Mesenchymal stem cell (in vitro differentiated cells and primary cell): ENCODE data around the gene ZNF691.
"Not testable (repeated sequence)": the region's sequence is repeated elsewhere in the genome, so short reads cannot be mapped to it uniquely, and the experiment has no call there.

Experiments used
- DNase-seq: peaks from one replicate; pipeline ENCODE4 v3.0.0-alpha.2; 2013
- H2AFZ ChIP-seq: one replicate; pipeline ENCODE4 v1.6.1; 2013; ENCODE audit warnings: low read depth, mild to moderate bottlenecking, control low read depth, inconsistent platforms, low read length, moderate library complexity
- H2AK5ac ChIP-seq: 2 replicates; pipeline ENCODE4 v1.6.1; 2013; ENCODE audit warnings: low read length, moderate library complexity, mild to moderate bottlenecking, inconsistent platforms; ENCODE audit not compliant: severe bottlenecking
- H2BK120ac ChIP-seq: one replicate; pipeline ENCODE4 v1.6.1; 2013; ENCODE audit warnings: low read depth, mild to moderate bottlenecking, inconsistent platforms, low read length, moderate library complexity
- H2BK12ac ChIP-seq, 2 experiments: one replicate each; pipeline ENCODE4 v1.6.1; 2013; ENCODE audit warnings: inconsistent platforms in 2 of 2, low read length in 2 of 2, mild to moderate bottlenecking in 2 of 2, moderate library complexity in 2 of 2, control low read depth in 1 of 2
- H2BK15ac ChIP-seq: one replicate; pipeline ENCODE4 v1.6.1; 2013; ENCODE audit warnings: mild to moderate bottlenecking, low read depth, inconsistent platforms; ENCODE audit not compliant: poor library complexity, severe bottlenecking
- H2BK5ac ChIP-seq: 2 replicates; pipeline ENCODE4 v1.6.1; 2013; ENCODE audit warnings: low read depth, mild to moderate bottlenecking, low read length, control low read depth, inconsistent platforms; ENCODE audit not compliant: poor library complexity, severe bottlenecking
- H3K14ac ChIP-seq, 2 experiments: one replicate each; pipeline ENCODE4 v1.6.1; 2013; ENCODE audit warnings: inconsistent platforms in 2 of 2, low read length in 2 of 2, control low read depth in 1 of 2, mild to moderate bottlenecking in 1 of 2, moderate library complexity in 1 of 2
- H3K18ac ChIP-seq, 2 experiments: one replicate each; pipeline ENCODE4 v1.6.1; 2013; ENCODE audit warnings: inconsistent platforms in 2 of 2, low read length in 2 of 2, control low read depth in 1 of 2, low read depth in 1 of 2, mild to moderate bottlenecking in 1 of 2
- H3K23ac ChIP-seq, 2 experiments: one replicate each; pipeline ENCODE4 v1.6.1; 2013; ENCODE audit warnings: inconsistent platforms in 2 of 2, low read length in 2 of 2, mild to moderate bottlenecking in 2 of 2, moderate library complexity in 2 of 2, control low read depth in 1 of 2
- H3K27ac ChIP-seq: 2 replicates; pipeline ENCODE4 v1.5.1; 2013; ENCODE audit warnings: mild to moderate bottlenecking, moderate library complexity, low read length, control low read depth, inconsistent platforms; ENCODE audit not compliant: poor library complexity, severe bottlenecking
- H3K27me3 ChIP-seq, 2 experiments: 2 replicates each; pipeline versions ENCODE4 v1.6.1 to v1.7.0; 2013; ENCODE audit warnings: low read length in 2 of 2, mild to moderate bottlenecking in 2 of 2, moderate library complexity in 2 of 2, control low read depth in 1 of 2, inconsistent platforms in 1 of 2; ENCODE audit not compliant: control insufficient read depth in 1 of 2, insufficient read depth in 1 of 2
- H3K36me3 ChIP-seq, 2 experiments: 2 replicates each; pipeline versions ENCODE4 v1.6.1 to v1.7.0; 2013; ENCODE audit warnings: low read length in 2 of 2, control low read depth in 1 of 2, inconsistent platforms in 1 of 2, low read depth in 1 of 2, mild to moderate bottlenecking in 1 of 2; ENCODE audit not compliant: insufficient read depth in 2 of 2, control insufficient read depth in 1 of 2
- H3K4ac ChIP-seq, 2 experiments: one replicate each; pipeline ENCODE4 v1.6.1; 2013; ENCODE audit warnings: inconsistent platforms in 2 of 2, low read length in 2 of 2, mild to moderate bottlenecking in 2 of 2, moderate library complexity in 2 of 2, control low read depth in 1 of 2, low read depth in 1 of 2
- H3K4me1 ChIP-seq: 2 replicates; pipeline ENCODE4 v1.6.1; 2013; ENCODE audit warnings: low read depth, low read length, control low read depth; ENCODE audit not compliant: control insufficient read depth, insufficient read depth
- H3K4me2 ChIP-seq: 2 replicates; pipeline ENCODE4 v1.6.1; 2013; ENCODE audit warnings: low read length, mild to moderate bottlenecking, inconsistent platforms; ENCODE audit not compliant: poor library complexity, severe bottlenecking
- H3K4me3 ChIP-seq, 2 experiments: 2 replicates each; pipeline versions ENCODE4 v1.5.1 to v1.7.0; 2013; ENCODE audit warnings: low read length in 2 of 2, mild to moderate bottlenecking in 2 of 2, control low read depth in 1 of 2, low read depth in 1 of 2; ENCODE audit not compliant: insufficient read depth in 1 of 2
- H3K79me1 ChIP-seq: replicated peaks from 2 replicates; pipeline ENCODE4 v1.6.1; 2013; ENCODE audit warnings: mild to moderate bottlenecking, control low read depth, low read length, inconsistent platforms; ENCODE audit not compliant: poor library complexity, severe bottlenecking
- H3K9ac ChIP-seq: 2 replicates; pipeline ENCODE4 v1.7.0; 2013; ENCODE audit warnings: mild to moderate bottlenecking, low read length, moderate library complexity
- H3K9me3 ChIP-seq: 2 replicates; pipeline ENCODE4 v1.7.0; 2013; ENCODE audit warnings: mild to moderate bottlenecking, low read length; ENCODE audit not compliant: control insufficient read depth
- H4K8ac ChIP-seq: one replicate; pipeline ENCODE4 v1.6.1; 2013; ENCODE audit warnings: inconsistent platforms, mild to moderate bottlenecking, low read length, moderate library complexity
- H4K91ac ChIP-seq: one replicate; pipeline ENCODE4 v1.6.1; 2013; ENCODE audit warnings: mild to moderate bottlenecking, low read length, inconsistent platforms
- WGBS: methylation state at CpG from one replicate; pipeline ENCODE4 v1.1.7; 2013; ENCODE audit warnings: mixed read lengths; 5-methylcytosine and 5-hydroxymethylcytosine counted together

The ZNF691 gene

GRCh38 chr1:42851960-42852607 is 5.7 kb downstream of the ZNF691 start:
- Histone ChIP-seq H2BK120ac (no peak overlapping the region), H2BK12ac (no peak overlapping the region)

GRCh38 chr1:42852608-42852980 is 6.2 kb downstream of the ZNF691 start:
- H2AK5ac ChIP-seq: no peak overlapping the region
- no peak overlapping the region for H3K4ac ChIP-seq
- peaks cover 15 to 37% of the 10 kb centered on the region in 2 experiments for H3K36me3 ChIP-seq
- no peak overlapping the region for H3K14ac ChIP-seq
- H2BK12ac ChIP-seq: no peak overlapping the region
- H2BK120ac ChIP-seq: no peak overlapping the region
- no peak overlapping the region for H4K8ac ChIP-seq
- no peak overlapping the region for H3K23ac ChIP-seq
- H3K18ac ChIP-seq: no peak overlapping the region
- H2BK5ac ChIP-seq: no peak overlapping the region
- no peak overlapping the region for H3K27ac ChIP-seq
- no peak overlapping the region for H3K4me3 ChIP-seq
- peaks cover 2% of the 10 kb centered on the region for H3K4me1 ChIP-seq
- H3K9me3 ChIP-seq: peaks cover 10% of the 10 kb centered on the region
- H4K91ac ChIP-seq: no peak overlapping the region
- WGBS: 0% methylated on average over 1 of the region's 2 CpGs
- DNase-seq: peak; percentile 8
- H2AFZ ChIP-seq: no peak overlapping the region
- no peak overlapping the region for H3K9ac ChIP-seq
- no peak overlapping the region for H2BK15ac ChIP-seq
- peaks cover 24% of the 10 kb centered on the region for H3K79me1 ChIP-seq
- H3K27me3 ChIP-seq: no peaks in the 10 kb centered on the region
- H3K4me2 ChIP-seq: no peak overlapping the region

More at GRCh38 chr1:42851960-42852607, 5.7 kb downstream of the ZNF691 start:
- Histone ChIP-seq H4K91ac (no peak overlapping the region), H2BK15ac (no peak overlapping the region), H3K27ac (no peak overlapping the region), H2AK5ac (no peak overlapping the region), H3K4me2 (no peak overlapping the region), H3K4ac (no peak overlapping the region), H4K8ac (no peak overlapping the region), H3K9me3 (peaks cover 10% of the 10 kb centered on the region), H2AFZ (no peak overlapping the region), H3K36me3 (peaks cover 15 to 37% of the 10 kb centered on the region in 2 experiments), H3K4me1 (peaks cover 4% of the 10 kb centered on the region), H3K9ac (no peak overlapping the region), H3K4me3 (no peak overlapping the region), H3K27me3 (no peaks in the 10 kb centered on the region), H3K14ac (no peak overlapping the region), H3K18ac (no peak overlapping the region), H3K23ac (no peak overlapping the region), H2BK5ac (no peak overlapping the region), H3K79me1 (peaks cover 28% of the 10 kb centered on the region)
- WGBS: 92% methylated on average over 2 of the region's 2 CpGs
- no peak for DNase-seq

- Histone ChIP-seq H3K14ac (no peak overlapping the region), H3K23ac (no peak overlapping the region), H2BK15ac (no peak overlapping the region), H3K79me1 (peaks cover 19% of the 10 kb centered on the region), H4K91ac (no peak overlapping the region), H2BK120ac (no peak overlapping the region), H4K8ac (no peak overlapping the region), H2AFZ (no peak overlapping the region), H2BK5ac (no peak overlapping the region), H3K4me2 (no peak overlapping the region), H3K36me3 (peaks cover 15 to 37% of the 10 kb centered on the region in 2 experiments), H3K18ac (no peak overlapping the region), H3K27me3 (no peaks in the 10 kb centered on the region), H3K9ac (no peak overlapping the region), H3K9me3 (peaks cover 10% of the 10 kb centered on the region), H3K4ac (no peak overlapping the region), H3K4me3 (no peak overlapping the region), H2BK12ac (no peak overlapping the region), H3K27ac (no peak overlapping the region), H2AK5ac (no peak overlapping the region), H3K4me1 (peaks cover 2% of the 10 kb centered on the region)
- 95% methylated on average over 4 of the region's 6 CpGs for WGBS
- no peak for DNase-seq
Measured at GRCh38 chr1:42853116-42853884, 6.9 kb downstream of the ZNF691 start.

GRCh38 chr1:42856554-42856953 is 10.1 kb downstream of the ZNF691 start:
- H2AK5ac ChIP-seq, H2BK15ac ChIP-seq, H4K8ac ChIP-seq, H2AFZ ChIP-seq, H3K27me3 ChIP-seq, DNase-seq, H2BK5ac ChIP-seq, H3K27ac ChIP-seq, H3K23ac ChIP-seq, H3K14ac ChIP-seq, H3K18ac ChIP-seq, H2BK12ac ChIP-seq, H3K4me1 ChIP-seq, H3K4me3 ChIP-seq, H3K4me2 ChIP-seq, H3K9ac ChIP-seq, H3K4ac ChIP-seq, H3K79me1 ChIP-seq, H4K91ac ChIP-seq, H2BK120ac ChIP-seq: not testable (repeated sequence)
- 95% methylated on average over 3 of the region's 3 CpGs for WGBS
- peaks cover 17% of the 10 kb centered on the region for H3K9me3 ChIP-seq
- peaks cover 5 to 11% of the 10 kb centered on the region in 2 experiments for H3K36me3 ChIP-seq
